GM13977 (cell line): ENCODE results near the gene PTPRG.

Source experiments
- DNase-seq: peaks from one replicate; pipeline ENCODE4 v3.0.0; 2012; ENCODE audit warnings: low spot score
- in situ Hi-C: fragments of 300-500 bp; cut with MboI; formaldehyde crosslinking; loops from one replicate; pipeline ENCODE4 v1.12.0; 2022; ENCODE audit warnings: low sequenced_read_pairs, low pct_unique_long_range_greater_than_20kb, mixed read lengths, inconsistent platforms; ENCODE audit not compliant: unreplicated experiment
- TF ChIP-seq, protein P1 (sequence below): IDR thresholded peaks from 2 replicates; pipeline ENCODE4 v1.5.1; 2012; ENCODE audit warnings: mild to moderate bottlenecking, control low read depth; ENCODE audit not compliant: insufficient read depth; ENCODE audit errors: extremely low read depth, missing control alignments

Gene PTPRG

DNA sequence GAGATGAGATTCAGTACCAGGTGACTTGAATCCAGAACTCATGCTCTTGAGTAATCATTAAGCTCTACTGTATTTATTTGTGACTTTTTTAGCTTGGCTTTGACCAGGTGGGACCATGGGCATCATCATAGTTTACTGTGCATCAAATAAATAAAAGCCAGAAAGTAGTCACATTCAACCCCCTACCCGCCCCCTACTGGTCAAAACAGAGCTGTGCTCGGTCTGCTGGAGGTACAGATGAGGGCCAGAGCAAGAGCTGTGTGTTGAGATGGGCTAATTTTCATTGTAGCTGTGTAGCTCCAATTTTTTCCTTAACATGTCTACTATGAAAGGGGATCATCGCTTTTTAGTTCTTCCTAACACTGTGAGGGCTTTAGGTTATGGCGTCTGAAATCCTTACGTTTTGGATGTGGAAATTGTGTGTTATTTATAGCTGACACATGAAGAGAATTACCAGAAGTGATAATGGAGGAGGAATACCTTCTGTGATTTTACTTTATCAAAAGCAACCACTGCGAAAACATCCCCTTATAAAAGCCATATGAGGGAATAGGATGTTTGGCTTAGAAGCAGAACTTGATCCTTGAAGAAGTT lies 375.1 kb downstream of the PTPRG start:
- TF ChIP-seq, protein P1, sequence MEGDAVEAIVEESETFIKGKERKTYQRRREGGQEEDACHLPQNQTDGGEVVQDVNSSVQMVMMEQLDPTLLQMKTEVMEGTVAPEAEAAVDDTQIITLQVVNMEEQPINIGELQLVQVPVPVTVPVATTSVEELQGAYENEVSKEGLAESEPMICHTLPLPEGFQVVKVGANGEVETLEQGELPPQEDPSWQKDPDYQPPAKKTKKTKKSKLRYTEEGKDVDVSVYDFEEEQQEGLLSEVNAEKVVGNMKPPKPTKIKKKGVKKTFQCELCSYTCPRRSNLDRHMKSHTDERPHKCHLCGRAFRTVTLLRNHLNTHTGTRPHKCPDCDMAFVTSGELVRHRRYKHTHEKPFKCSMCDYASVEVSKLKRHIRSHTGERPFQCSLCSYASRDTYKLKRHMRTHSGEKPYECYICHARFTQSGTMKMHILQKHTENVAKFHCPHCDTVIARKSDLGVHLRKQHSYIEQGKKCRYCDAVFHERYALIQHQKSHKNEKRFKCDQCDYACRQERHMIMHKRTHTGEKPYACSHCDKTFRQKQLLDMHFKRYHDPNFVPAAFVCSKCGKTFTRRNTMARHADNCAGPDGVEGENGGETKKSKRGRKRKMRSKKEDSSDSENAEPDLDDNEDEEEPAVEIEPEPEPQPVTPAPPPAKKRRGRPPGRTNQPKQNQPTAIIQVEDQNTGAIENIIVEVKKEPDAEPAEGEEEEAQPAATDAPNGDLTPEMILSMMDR = peak; percentile 74
- in situ Hi-C loops = loop anchor here (10.0 kb wide), 1 partner anchor 82 kb away; no protein-coding TSS in a partner anchor
- DNase-seq = peak; percentile 21

DNA sequence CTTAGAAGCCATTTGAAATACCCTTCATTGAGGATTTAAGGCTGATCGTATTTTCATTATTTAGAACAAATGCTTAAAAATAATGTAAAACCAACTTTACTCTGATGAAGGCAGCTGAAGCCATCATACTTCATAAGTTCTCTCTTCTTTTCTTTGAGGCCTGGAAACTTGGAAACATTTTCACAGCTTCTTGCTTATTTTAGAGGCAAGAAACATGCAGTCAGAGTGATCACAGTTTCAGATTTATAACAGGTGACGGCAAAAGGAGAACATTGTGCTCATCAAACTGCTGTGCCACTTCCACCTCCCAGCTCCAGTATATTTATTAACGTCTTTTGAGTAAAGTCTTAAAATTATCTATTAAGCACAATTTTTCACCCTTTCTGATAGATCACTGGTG lies 376.1 kb downstream of the PTPRG start:
- TF ChIP-seq, protein P1 = no peak
- DNase-seq = no peak
- in situ Hi-C loops = loop anchor here (10.0 kb wide), 1 partner anchor 83 kb away; no protein-coding TSS in a partner anchor

DNA sequence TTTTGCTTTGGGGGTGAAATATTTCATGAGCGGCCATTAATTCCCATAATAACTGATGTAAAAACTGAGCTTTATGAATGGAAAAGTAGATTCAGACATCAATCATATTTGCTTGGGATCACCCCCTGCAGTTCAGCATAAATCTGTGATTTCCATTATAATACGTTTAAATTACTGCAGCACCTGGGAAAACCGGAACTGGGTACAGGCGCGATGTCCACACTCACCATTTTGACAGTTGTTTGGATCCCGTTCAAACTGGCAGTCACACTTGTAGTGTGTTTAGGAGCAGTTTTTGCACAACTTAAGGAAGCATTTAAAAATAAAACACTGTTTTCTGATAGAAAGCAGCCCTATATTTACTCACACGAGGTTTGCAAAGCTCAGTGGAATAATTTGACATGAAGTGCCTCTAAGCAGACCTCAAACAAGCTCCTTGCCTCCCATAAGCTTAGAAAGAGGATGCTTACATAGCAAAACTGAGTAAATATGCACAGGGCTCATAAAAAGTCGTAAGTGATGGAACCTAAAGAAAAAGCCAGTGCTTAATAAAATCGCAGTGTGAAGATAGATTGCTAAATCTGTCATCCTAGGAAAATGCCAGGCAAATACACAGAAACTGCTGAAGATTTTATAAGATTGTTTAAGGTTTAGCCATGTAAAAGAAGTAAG lies 377.6 kb downstream of the PTPRG start:
- in situ Hi-C loops = loop anchor here (10.0 kb wide), 1 partner anchor 84 kb away; no protein-coding TSS in a partner anchor
- no peak for DNase-seq
- TF ChIP-seq, protein P1 = no peak

DNA sequence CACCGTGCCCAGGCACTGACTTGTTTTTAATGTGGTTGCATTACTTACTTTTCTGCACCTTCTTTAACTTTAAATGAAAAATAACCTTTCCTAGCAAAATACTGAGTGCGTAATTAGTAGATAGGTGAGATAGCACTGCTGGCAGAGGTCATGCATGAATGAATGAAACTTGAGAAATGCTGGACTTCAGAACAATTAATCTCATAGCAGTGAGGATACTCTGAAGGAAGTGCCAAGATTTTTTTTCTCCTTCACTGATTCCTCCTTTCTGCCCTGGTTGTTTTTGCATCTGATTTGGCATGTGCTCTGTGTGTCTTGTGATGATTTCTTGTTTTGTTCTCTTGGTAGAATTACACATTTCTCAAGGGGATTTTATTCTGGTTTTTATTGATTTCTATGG lies 378.9 kb downstream of the PTPRG start:
- TF ChIP-seq, protein P1 = no peak
- in situ Hi-C loops = no loop called here
- no peak for DNase-seq

DNA sequence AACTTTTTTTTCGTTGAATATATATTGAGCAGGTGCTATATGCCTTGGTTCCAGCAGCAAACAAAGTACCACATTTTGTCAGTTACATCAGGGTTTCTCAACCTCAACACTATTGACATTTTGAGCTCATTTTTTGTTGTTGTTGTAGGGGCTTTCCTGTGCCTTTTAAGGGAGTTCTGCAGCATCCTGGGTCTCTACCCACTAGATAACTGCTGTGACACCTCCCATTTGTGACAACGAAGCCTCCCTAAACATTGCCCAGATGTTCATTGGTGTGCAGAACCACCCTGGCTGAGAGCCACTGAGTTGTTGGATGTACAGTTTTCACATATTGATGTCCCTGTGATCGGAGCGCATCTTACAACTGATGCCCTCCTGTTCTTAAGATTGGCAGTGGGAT lies 382.6 kb downstream of the PTPRG start:
- TF ChIP-seq, protein P1 = no peak
- DNase-seq = no peak
- in situ Hi-C loops = no loop called here

DNA sequence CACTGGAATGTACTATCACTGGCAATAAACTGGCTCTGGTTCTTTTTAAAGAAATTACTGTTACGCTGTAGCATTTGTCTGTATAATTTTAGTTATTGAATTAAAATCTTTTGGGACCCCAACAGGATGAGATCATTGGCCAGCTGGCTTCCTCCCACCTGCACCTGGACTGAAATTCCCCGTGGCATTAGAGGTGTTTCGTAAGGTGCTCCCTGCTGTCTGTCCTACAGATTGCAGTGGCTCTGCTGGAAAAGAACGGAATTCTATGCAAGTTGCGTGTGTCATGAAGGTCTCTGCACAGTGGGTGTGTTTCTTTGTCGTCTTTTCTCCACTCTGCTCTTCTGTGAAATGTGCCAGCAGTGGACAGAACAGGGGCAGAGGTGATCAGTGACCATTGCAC lies 383.4 kb downstream of the PTPRG start:
- DNase-seq = no peak
- TF ChIP-seq, protein P1 = no peak
- in situ Hi-C loops = no loop called here

DNA sequence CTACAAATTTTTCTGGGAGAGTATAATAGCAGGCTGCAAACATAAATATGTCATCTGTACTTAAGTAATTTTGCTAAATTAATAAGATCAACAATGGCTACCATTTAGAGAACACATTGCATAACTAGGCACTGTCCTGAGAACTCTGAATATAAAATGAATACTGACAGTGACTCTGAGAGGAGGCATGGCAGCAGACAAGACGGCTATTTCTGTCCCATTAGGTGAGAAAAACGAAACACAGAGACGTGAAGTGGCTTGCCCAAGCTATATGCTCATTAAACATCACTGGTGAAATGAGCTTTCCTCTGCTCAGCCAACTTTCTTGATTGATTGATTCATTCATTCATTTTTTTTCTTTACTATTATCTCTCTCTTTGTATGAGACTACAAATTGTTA lies 384.3 kb downstream of the PTPRG start:
- DNase-seq = no peak
- TF ChIP-seq, protein P1 = no peak
- in situ Hi-C loops = no loop called here
